GM12865 (cell line): ENCODE data around the gene VWA3B.

ENCODE experiments used
- DNase-seq: peaks from one replicate; pipeline ENCODE4 v3.0.0; 2010; ENCODE audit warnings: low read depth
- H3K4me3 ChIP-seq: 2 replicates; pipeline ENCODE4 v1.5.1; 2011; ENCODE audit warnings: mild to moderate bottlenecking, low read depth, low read length, control low read depth
- TF ChIP-seq, protein P1 (sequence below): IDR thresholded peaks from 2 replicates; pipeline ENCODE4 v1.5.1; 2011; ENCODE audit warnings: low read length, control low read depth, low read depth, inconsistent platforms; ENCODE audit not compliant: insufficient read depth; ENCODE audit errors: missing control alignments

Gene VWA3B

DNA sequence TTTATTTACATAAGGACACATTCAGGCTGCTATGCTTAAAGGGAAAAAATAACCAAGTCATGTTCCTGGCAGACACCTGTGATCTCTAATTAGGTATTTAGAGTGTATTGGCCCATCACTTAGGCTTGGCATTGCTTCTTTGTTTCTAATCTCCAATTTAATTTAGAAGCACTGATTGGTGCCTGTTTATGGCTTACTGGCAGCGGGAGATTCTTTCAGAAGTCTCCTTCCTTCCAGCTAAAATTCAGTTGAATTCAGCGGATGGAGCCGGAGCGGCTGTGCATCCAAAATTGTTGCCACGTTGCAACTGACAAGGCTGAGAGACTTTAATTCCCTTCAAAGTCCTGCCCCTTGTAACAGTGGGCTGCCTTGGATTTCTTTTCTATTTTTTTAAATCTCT lies 66.5 kb downstream of the VWA3B start:
- TF ChIP-seq, protein P1, sequence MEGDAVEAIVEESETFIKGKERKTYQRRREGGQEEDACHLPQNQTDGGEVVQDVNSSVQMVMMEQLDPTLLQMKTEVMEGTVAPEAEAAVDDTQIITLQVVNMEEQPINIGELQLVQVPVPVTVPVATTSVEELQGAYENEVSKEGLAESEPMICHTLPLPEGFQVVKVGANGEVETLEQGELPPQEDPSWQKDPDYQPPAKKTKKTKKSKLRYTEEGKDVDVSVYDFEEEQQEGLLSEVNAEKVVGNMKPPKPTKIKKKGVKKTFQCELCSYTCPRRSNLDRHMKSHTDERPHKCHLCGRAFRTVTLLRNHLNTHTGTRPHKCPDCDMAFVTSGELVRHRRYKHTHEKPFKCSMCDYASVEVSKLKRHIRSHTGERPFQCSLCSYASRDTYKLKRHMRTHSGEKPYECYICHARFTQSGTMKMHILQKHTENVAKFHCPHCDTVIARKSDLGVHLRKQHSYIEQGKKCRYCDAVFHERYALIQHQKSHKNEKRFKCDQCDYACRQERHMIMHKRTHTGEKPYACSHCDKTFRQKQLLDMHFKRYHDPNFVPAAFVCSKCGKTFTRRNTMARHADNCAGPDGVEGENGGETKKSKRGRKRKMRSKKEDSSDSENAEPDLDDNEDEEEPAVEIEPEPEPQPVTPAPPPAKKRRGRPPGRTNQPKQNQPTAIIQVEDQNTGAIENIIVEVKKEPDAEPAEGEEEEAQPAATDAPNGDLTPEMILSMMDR: no peak
- no peak for DNase-seq
- no peak overlapping the region for H3K4me3 ChIP-seq

DNA sequence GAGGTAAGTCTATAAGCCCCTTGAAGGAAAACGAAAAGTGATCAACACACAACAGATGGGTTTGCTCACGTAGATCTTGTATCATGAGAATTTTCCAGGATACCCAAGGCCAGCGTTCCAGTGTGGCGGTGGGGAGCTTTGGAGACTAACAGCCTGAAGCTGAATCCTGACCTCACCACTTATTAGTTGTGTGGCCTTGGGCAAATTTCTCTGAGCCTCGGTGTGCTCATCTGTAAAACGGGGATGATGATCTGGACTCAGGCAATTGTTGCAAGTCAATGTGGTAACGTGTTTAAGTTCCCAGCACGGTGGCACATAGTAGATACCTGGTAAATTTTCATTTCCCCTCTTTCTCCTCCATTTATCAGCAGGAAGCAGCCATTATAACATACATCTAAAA lies 68.3 kb downstream of the VWA3B start:
- DNase-seq: no peak
- H3K4me3 ChIP-seq: no peak overlapping the region
- TF ChIP-seq, protein P1: no peak

DNA sequence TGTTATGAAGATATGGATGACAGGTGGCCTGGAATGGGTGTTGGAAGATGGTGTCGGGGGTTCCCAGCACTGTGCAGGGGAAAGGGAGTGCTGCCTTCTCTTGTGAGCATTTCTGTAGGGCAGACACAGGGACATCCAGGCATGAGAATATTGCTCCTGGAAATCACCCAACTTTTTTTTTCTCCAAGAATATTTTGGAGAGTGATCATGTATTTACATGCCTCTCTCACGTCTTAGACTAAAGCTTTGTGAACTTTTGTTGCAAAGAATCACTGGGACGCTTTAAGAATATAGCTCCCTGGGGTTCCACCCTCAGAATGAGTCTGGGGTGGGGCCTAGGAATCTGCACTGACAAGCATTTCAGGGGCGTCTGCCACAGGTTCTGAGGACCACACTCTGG lies 68.7 kb downstream of the VWA3B start:
- TF ChIP-seq, protein P1: no peak
- no peak overlapping the region for H3K4me3 ChIP-seq
- no peak for DNase-seq

DNA sequence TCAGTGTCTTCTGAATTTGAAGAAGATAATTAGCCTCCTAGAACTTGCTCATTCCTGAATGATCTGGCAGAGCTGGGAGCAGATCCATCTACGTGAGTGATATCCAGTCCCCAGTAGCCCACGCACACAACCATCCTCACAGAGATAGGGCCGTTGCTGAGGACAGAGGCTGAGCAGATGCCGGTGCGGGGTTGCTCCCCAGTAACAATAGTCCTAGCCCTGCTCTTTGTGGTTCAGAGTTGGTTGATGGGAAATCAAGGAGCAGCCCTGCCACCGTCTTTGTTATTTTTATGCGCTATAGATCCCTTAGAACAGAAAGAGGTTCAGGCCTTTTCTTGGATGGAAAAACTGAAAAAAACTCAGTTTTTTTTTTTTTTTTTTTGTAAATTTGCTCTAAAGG lies 69.3 kb downstream of the VWA3B start:
- TF ChIP-seq, protein P1: no peak
- no peak overlapping the region for H3K4me3 ChIP-seq
- no peak for DNase-seq

DNA sequence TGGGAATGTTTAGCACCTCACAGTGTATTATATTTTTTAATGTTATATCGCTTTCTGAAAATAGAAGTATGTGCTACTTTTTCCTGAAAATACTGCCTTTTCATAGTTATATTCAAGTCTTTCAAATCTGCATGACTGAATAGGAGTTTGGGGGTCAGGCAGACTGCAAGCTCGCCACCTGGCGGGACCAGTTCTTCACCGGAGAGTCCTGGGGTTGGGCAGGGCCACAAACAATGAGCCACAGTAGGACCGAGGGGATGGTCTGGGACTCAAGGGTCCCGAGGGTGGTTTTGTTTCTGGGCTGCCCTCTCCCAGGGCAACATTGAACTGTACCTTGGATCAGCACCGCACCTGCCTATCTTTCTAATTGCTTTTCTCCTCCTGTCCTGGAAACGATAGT lies 70.6 kb downstream of the VWA3B start:
- H3K4me3 ChIP-seq: no peak overlapping the region
- DNase-seq: peak; percentile 32
- TF ChIP-seq, protein P1: peak; percentile 25

DNA sequence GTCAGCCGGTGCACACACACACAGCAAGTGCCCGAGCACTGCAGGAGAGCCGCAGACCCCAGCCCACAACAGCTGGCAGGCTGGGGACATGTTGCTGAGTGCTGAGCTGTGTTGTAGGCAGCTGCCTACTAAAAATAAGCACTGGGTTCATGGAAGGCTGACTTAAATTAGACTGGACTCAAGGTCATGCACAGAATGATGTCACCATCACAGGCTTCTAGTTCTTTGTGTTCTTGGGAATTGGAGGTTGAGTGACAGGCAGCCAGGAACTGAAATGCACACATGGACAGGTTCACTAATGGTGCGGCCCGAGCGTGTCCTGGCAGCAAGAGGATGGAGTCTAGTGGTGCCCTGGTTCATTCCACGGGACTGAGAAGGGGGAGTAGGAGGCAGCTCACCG lies 71.3 kb downstream of the VWA3B start:
- TF ChIP-seq, protein P1: no peak
- no peak for DNase-seq
- H3K4me3 ChIP-seq: no peak overlapping the region

DNA sequence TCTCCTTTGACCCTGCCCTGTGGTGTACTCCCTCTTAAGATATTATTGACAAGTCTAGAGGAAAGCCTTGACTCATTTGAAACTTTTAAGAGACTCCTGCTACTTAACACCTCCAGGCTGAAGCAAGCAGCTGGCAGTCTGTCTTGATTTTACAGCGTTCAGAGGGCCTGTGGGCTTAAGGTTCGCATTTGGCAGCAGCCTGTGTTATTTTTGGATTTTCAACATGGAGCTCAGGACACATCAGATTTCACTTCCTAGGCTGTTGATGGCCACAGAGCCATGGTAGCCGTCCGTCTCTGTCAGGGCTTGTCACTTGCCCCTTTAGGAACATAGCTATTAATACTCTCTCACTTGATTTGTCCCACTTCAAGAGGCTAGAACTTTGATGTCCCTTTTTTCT lies 73.6 kb downstream of the VWA3B start:
- no peak for DNase-seq
- TF ChIP-seq, protein P1: no peak

More for the DNA sequence above, 73.6 kb downstream of the VWA3B start:
- H3K4me3 ChIP-seq: no peak overlapping the region
